Measurements from ENCODE around the gene TET1. TPM values are rescaled to one million over a fixed set of nuclear protein-coding genes. Genes with fewer than 3 reads are reported as not detected.

TET1 gene
- total RNA-seq, 2 donors from 2014 or later, result 50.8 to 60.5 TPM

- Histone ChIP-seq H3K9ac (ENCODE audit: extremely low read depth, low read length, poor library complexity, severe bottlenecking) (no peak overlapping the region), H3K27me3 (ENCODE audit: control insufficient read depth, insufficient read depth, low read length, poor library complexity, severe bottlenecking) (no peaks in the 10 kb centered on the region), H3K36me3 (ENCODE audit: control insufficient read depth, insufficient read depth, low read length) (peaks cover 81% of the 10 kb centered on the region), H3K4me1 (ENCODE audit: control insufficient read depth, insufficient read depth, low read length) (no peaks in the 10 kb centered on the region), H3K4me3 (ENCODE audit: low read length) (no peak overlapping the region), H3K9me3 (ENCODE audit: control insufficient read depth, low read length) (peaks cover 5% of the 10 kb centered on the region), H3K27ac (ENCODE audit: low read depth, low read length) (no peak overlapping the region)
- H3K9me3 Mint-ChIP-seq, result no peaks in the 10 kb centered on the region
- TF ChIP-seq, protein P1, sequence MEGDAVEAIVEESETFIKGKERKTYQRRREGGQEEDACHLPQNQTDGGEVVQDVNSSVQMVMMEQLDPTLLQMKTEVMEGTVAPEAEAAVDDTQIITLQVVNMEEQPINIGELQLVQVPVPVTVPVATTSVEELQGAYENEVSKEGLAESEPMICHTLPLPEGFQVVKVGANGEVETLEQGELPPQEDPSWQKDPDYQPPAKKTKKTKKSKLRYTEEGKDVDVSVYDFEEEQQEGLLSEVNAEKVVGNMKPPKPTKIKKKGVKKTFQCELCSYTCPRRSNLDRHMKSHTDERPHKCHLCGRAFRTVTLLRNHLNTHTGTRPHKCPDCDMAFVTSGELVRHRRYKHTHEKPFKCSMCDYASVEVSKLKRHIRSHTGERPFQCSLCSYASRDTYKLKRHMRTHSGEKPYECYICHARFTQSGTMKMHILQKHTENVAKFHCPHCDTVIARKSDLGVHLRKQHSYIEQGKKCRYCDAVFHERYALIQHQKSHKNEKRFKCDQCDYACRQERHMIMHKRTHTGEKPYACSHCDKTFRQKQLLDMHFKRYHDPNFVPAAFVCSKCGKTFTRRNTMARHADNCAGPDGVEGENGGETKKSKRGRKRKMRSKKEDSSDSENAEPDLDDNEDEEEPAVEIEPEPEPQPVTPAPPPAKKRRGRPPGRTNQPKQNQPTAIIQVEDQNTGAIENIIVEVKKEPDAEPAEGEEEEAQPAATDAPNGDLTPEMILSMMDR (conservative IDR thresholded peaks at IDR 0.05), result no peak
- no peak overlapping the region for H3K27ac Mint-ChIP-seq
- DNase-seq, result no peak
- H3K4me3 Mint-ChIP-seq, result no peak overlapping the region
- no peaks in the 10 kb centered on the region for H3K4me1 Mint-ChIP-seq
- peaks cover 73% of the 10 kb centered on the region for H3K36me3 Mint-ChIP-seq (ENCODE audit: low read depth)
- H3K27me3 Mint-ChIP-seq (ENCODE audit: insufficient read depth), result no peaks in the 10 kb centered on the region
- 95% methylated on average over 3 of the region's 3 CpGs for WGBS, 2 experiments (ENCODE audit: insufficient coverage in 1 of 2, insufficient read length in 1 of 2)
Measured at GRCh38 chr10:68684413-68684812, 124.3 kb downstream of the TET1 start.

DNA sequence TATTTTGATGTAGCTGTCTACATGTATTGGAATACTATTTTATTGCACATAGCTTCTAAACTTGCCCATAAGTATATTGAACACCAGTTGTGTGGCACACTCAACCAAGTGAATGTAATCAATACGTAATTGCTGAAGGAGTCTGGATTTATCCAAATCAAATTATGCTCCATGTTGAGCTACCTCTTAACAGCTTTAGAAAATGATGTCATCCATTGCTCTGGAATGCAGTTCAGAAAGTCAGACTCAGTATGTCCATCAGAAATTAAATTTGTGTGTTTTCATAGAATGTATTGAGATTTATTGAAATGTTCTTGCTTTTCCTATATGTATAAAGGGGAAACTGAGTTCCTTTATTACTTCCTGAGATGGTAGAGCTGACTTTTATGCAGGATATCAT, 135.9 kb downstream of the TET1 start:
- Histone ChIP-seq H3K27ac (ENCODE audit: low read depth, low read length) (no peak overlapping the region), H3K4me1 (ENCODE audit: control insufficient read depth, insufficient read depth, low read length) (peaks cover 2% of the 10 kb centered on the region), H3K27me3 (ENCODE audit: control insufficient read depth, insufficient read depth, low read length, poor library complexity, severe bottlenecking) (no peaks in the 10 kb centered on the region), H3K9ac (ENCODE audit: extremely low read depth, low read length, poor library complexity, severe bottlenecking) (no peak overlapping the region), H3K4me3 (ENCODE audit: low read length) (no peak overlapping the region), H3K36me3 (ENCODE audit: control insufficient read depth, insufficient read depth, low read length) (peaks cover 23% of the 10 kb centered on the region), H3K9me3 (ENCODE audit: control insufficient read depth, low read length) (no peaks in the 10 kb centered on the region)
- no peaks in the 10 kb centered on the region for H3K9me3 Mint-ChIP-seq
- no peaks in the 10 kb centered on the region for H3K27me3 Mint-ChIP-seq (ENCODE audit: insufficient read depth)
- WGBS, 2 experiments (ENCODE audit: insufficient coverage in 1 of 2, insufficient read length in 1 of 2), result 92 to 100% methylated on average over 1 of the region's 1 CpG
- no peak overlapping the region for H3K27ac Mint-ChIP-seq
- H3K4me3 Mint-ChIP-seq, result no peak overlapping the region
- peaks cover 6% of the 10 kb centered on the region for H3K4me1 Mint-ChIP-seq
- peaks cover 23% of the 10 kb centered on the region for H3K36me3 Mint-ChIP-seq (ENCODE audit: low read depth)
- no peak for DNase-seq
- TF ChIP-seq, protein P1 (conservative IDR thresholded peaks at IDR 0.05), result no peak

DNA sequence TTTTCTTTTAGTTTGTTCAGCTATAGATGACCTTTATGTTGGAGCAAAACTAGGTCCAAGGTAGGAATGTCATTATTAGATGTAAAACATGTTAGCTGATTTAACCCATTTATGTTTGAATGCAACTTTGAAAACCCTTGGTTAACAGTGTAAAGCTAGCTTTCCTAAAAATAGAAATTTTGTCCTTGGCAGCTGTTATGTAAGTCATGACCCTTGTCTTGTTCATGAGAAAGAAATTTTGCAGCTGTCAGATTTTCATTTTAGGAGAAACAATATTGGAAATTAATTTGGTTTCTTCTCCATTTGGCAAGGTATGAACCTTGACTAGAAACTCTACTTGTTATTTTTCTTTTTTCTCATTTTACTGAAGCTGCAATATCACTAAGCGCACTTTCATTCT, 137.0 kb downstream of the TET1 start:
- no peaks in the 10 kb centered on the region for H3K27me3 Mint-ChIP-seq (ENCODE audit: insufficient read depth)
- Histone ChIP-seq H3K27me3 (ENCODE audit: control insufficient read depth, insufficient read depth, low read length, poor library complexity, severe bottlenecking) (no peaks in the 10 kb centered on the region), H3K9me3 (ENCODE audit: control insufficient read depth, low read length) (no peaks in the 10 kb centered on the region), H3K36me3 (ENCODE audit: control insufficient read depth, insufficient read depth, low read length) (peaks cover 15% of the 10 kb centered on the region), H3K4me1 (ENCODE audit: control insufficient read depth, insufficient read depth, low read length) (peaks cover 2% of the 10 kb centered on the region), H3K9ac (ENCODE audit: extremely low read depth, low read length, poor library complexity, severe bottlenecking) (no peak overlapping the region), H3K4me3 (ENCODE audit: low read length) (no peak overlapping the region), H3K27ac (ENCODE audit: low read depth, low read length) (no peak overlapping the region)
- DNase-seq, result no peak
- peaks cover 6% of the 10 kb centered on the region for H3K4me1 Mint-ChIP-seq
- no peaks in the 10 kb centered on the region for H3K9me3 Mint-ChIP-seq
- H3K36me3 Mint-ChIP-seq (ENCODE audit: low read depth), result peaks cover 15% of the 10 kb centered on the region
- H3K4me3 Mint-ChIP-seq, result no peak overlapping the region
- WGBS, 2 experiments (ENCODE audit: insufficient coverage in 1 of 2, insufficient read length in 1 of 2), result 97 to 100% methylated on average over 1 of the region's 1 CpG
- TF ChIP-seq, protein P1 (conservative IDR thresholded peaks at IDR 0.05), result no peak
- H3K27ac Mint-ChIP-seq, result no peak overlapping the region
